Measurements from ENCODE around the gene NOB1. TPM values are rescaled to one million over a fixed set of nuclear protein-coding genes. Genes with fewer than 3 reads are reported as not detected.
"Not testable (repeated sequence)": the region's sequence is repeated elsewhere in the genome, so short reads cannot be mapped to it uniquely, and the experiment has no call there.

Gene NOB1
- total RNA-seq, 1 donor from 2014 or later, result 16.9 TPM

DNA sequence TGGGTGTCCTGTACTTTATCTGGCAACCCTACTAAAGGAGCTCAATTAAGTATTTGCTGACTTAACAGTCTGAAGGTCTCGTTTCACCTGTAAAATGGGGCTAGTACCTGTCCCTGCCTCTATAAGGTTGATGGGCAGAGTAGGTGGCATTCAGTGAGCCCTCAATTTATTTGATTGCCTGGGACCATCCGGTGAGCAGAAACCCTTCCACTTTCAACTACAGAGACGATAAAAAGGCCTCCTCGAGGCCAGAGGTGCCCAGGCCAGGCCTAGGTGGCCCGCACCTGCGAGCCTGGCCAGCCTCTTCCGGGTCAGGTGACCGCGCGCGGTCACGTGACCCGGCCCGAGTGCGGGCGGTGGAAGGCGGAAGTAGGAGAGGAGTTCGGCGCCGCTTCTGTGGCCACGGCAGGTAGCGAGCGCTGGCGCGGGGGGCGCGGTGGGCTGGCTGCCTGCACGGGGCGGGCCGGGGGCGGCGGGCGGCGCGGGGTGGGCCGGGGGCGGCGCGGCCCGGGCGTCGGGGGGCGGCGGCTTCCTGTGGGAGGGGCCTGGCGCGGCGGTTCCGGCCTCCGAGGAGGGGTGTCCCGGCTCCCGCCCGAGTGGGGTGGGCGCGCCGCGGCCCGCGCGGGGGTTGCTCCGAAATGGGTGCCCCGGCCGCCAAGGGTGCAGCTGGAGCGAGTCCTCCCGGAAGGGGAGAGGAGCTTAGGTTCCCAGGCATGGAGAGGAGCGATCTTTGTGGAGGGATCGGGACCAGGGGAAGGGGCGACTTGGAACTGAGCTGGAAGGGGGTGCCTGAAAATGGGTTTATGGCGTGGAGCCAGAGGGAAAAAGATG, 7.5 kb upstream of the NOB1 start, which contains the start of gene WWP2:
Gene WWP2, plus strand, starts transcription at position 350 of the 831 bp plus-strand sequence. CDS start 24,679 bp downstream, outside the sequence.
- peak; percentile 53 to 68 for DNase-seq (ENCODE audit: low read depth in 2 of 2)

DNA sequence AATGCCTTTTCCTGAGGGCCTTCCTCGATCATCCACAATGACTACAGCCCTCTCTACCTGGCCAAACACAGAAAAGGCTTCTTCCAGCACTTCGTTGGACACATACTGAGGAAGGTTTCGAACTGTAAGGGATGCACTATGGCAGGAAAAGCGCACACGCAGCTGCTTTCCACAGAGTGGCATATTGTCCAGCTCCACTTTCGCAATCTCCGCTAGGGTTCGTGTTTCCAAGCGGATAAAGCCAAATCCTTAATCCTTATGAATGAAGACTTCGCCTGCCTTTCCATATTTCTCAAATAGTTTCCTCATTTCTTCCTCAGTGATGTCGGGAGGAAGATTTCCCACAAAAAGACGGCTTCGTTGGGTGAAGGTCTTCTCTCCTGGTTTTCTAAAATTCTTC, 2.6 kb upstream of the NOB1 start:
- not testable (repeated sequence) for DNase-seq (ENCODE audit: low read depth in 2 of 2)

DNA sequence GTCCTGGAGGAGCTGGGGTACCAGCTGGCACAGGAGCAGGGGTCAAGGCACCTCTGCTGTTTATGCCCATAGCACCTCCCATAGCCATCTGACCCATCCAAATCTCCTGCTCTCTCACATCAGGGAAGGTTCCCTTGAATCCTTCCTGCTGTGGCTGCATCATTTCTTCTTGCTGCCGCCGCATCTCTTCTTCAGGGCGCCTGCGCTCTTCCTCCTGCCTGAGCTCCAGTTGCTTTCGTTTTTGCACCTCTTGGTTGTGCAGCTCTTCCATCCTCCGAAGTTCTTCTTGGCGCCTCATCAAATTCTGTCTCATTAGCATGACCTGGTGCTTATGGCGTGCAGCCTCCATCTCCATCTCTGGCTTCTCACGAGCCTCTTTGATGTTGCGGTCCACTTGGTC, 2.0 kb upstream of the NOB1 start:
- DNase-seq (ENCODE audit: low read depth in 2 of 2), result no peak

GRCh38 chr16:69754143-69754468, 620 bp downstream of the NOB1 start:
- no peak for DNase-seq (ENCODE audit: low read depth in 2 of 2)

GRCh38 chr16:69748694-69749345, 5.9 kb downstream of the NOB1 start:
- no peak for DNase-seq (ENCODE audit: low read depth in 2 of 2)

GRCh38 chr16:69747115-69747514, 7.6 kb downstream of the NOB1 start:
- DNase-seq (ENCODE audit: low read depth in 2 of 2), result no peak

- no peak for DNase-seq (ENCODE audit: low read depth in 2 of 2)
Measured at GRCh38 chr16:69745959-69746358, 8.8 kb downstream of the NOB1 start.

- DNase-seq (ENCODE audit: low read depth in 2 of 2), result no peak
Measured at GRCh38 chr16:69745232-69745612, 9.5 kb downstream of the NOB1 start.

DNA sequence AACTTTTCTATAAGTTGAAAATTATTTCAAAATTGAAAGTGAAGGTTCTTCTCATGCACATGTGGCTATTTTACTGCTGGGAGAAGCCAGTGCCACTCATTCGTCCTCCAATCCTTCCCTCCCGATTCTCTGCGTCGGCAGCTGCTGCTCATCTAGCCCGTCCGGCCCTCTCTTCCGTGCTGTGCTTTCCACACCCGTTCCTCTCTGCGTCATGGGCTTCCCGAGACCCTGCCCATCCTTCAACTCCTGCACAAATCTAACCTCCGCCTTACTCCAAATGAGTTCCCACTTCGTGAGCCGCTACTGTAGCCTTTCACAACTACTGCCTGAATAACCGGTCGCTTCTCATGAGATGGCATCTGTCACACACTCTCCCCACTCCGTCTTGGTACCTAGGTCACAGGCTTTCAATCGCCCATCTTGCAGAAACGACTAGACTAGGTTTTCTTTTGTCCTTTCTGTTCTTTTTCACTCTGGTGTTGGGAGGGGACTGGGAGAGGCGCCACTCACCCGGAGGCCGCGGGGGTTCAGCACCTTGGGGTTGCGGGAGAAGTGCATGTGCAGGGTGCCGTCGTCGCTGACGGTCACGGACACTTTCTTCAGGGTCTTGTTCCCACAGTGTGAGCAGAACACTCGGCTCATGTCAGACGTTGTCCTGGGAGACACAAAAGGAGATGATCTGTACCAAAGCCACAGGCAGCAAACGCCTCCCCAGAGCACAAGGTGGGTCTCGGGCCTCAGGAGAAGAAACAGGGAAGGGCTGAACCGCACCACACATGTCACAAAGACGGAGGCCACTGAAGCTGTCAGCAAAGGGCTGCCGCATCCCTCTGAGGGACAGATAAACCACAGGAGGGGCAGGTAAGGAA, 10.1 kb downstream of the NOB1 start:
- no peak for DNase-seq (ENCODE audit: low read depth in 2 of 2)

GRCh38 chr16:69741951-69742904, 12.5 kb downstream of the NOB1 start:
- DNase-seq (ENCODE audit: low read depth in 2 of 2), result peak in 1 of 2 donors; percentile 79

- no peak for DNase-seq (ENCODE audit: low read depth in 2 of 2)
Measured at GRCh38 chr16:69741519-69741918, 13.2 kb downstream of the NOB1 start.

DNA sequence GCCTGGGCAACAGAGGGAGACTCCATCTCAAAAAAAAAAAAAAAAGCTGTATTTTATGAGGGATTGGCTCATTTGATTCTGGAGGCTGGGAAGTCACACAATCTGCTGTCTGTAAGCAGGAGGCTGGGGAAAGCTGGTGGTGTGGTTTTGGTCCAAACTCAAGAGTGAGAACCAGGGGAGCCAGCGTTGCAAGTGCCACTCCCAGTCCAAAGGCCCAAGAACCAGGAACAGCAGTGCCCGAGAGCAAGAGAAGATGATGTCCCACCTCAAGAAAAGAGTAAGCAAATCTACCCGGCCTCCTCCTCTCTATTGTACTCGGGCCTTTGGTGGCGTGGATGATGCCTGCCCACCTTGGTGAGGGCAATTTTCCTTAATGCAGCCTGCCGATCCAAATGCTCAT, 22.6 kb downstream of the NOB1 start:
- no peak for DNase-seq (ENCODE audit: low read depth in 2 of 2)

DNA sequence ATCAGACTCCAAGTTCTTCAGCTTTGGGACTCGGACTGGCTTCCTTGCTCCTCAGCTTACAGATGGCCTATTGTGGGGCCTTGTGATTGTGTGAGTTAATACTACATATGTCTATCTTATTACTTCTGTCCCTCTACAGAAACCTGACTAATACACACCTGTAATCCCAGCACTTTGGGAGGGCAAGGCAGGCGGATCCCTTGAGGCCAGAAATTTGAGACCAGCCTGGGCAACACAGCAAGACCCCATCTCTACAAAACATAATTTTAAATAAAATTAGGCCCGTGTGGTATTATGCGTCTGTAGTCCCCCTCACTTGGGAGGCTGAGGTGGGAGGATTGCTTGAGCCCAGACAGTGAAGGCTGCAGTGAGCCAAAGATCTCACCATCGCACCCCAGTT, 23.4 kb downstream of the NOB1 start:
- not testable (repeated sequence) for DNase-seq (ENCODE audit: low read depth in 2 of 2)

- not testable (repeated sequence) for DNase-seq (ENCODE audit: low read depth in 2 of 2)
Measured at GRCh38 chr16:69729030-69729429, 25.7 kb downstream of the NOB1 start.

GRCh38 chr16:69727916-69728270, 26.8 kb downstream of the NOB1 start:
- no peak for DNase-seq (ENCODE audit: low read depth in 2 of 2)

- peak; percentile 72 to 90 for DNase-seq (ENCODE audit: low read depth in 2 of 2)
Measured at GRCh38 chr16:69726313-69727060, 28.2 kb downstream of the NOB1 start, which contains the start of gene NQO1. Gene NQO1, minus strand, starts transcription at chr16:69726560. Its CDS starts 121 bp downstream, at chr16:69726439.

- no peak for DNase-seq (ENCODE audit: low read depth in 2 of 2)
Measured at GRCh38 chr16:69725480-69726312, 29.0 kb downstream of the NOB1 start.

- DNase-seq (ENCODE audit: low read depth in 2 of 2), result peak in 1 of 2 donors; percentile 23
Measured at GRCh38 chr16:69724981-69725479, 29.7 kb downstream of the NOB1 start.

- no peak for DNase-seq (ENCODE audit: low read depth in 2 of 2)
Measured at GRCh38 chr16:69724414-69724873, 30.3 kb downstream of the NOB1 start.
